GOT3 (cell line): ENCODE measurements around the gene SLC25A53.
"Not testable (repeated sequence)": the region's sequence is repeated elsewhere in the genome, so short reads cannot be mapped to it uniquely, and the experiment has no call there.

Source experiments
- DNase-seq: peaks from one replicate; lab custom pipeline; 2025; ENCODE audit warnings: mixed read lengths; lab: John Stamatoyannopoulos, UW

The SLC25A53 gene

GRCh38 chrX:104134583-104135261, 22.1 kb downstream of the SLC25A53 start:
- no peak for DNase-seq

DNA sequence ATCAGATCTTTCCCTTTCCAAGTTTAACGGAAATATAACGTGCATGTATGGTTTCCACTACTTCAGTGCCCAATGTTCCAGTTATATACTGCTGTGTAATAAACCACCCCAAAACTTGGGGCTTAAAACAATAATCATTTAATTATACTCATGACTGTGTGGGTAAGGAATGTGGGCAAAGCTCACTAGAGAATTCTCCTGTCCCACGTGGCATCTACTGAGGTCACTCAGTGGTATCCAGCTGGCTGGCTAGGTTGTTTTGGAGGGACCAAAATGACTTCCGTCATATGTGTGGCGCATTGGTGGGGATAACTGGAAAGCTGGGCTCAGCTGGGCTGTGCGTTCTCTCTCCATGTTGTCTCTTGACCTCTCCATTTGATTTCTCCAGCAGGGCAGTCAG, 26.0 kb downstream of the SLC25A53 start:
- DNase-seq: no peak

DNA sequence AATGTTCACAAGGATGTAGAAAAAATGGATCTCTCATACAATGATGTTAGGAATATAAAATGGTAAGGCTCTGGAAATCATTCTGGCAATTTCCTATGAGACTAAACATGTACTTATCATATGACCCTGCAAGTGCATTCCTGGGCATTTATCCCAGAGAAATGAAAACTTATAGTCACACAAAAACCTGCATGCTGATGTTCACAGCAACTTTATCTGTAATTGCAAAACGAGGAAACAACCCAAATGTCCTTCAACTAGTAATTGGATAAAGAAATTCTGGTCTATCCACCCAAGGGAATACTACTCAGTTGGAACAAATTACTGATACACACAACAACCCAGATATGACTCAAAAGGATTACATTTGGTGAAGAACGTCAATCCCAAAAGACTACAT, 30.0 kb downstream of the SLC25A53 start:
- no peak for DNase-seq

DNA sequence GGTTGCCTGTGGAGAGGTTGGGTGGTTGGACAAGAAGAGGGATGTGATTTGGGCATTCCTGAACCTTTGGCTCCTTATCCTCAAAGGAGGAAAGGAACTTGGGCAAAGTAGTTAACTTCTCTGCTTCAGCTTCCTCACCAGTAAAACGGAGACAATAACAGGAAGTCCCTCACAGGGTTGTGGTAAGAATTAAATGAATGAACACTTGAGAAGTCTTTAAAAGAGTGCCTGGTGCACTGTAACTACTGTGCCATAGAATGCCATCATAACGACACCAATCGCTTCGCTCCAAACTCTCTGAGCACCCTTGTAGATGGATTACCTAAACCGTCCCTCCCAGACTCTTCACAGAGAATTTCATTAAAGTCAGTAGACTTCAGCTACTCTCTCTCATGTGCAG, 34.0 kb downstream of the SLC25A53 start:
- DNase-seq: no peak

DNA sequence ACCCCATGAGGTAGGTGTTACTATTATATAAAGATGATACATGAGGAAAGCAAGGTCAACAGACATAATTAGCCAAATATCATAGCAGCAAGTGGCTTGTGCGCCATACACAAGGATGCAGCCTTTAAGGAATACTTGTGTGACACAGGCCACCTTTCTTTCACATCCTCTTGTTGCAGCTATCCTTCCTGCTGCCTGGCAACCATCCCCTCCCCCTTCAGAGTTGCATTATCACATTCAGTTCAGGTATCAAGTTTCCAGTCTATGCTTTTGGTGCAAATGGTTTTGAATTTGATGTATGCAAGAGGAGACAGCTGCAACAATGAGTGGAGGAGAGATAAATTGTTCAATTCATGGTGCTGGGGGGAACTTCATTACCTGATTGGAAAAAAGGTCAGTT, 38.0 kb downstream of the SLC25A53 start:
- no peak for DNase-seq

- DNase-seq: no peak
Observed at GRCh38 chrX:104117759-104118158, 39.0 kb downstream of the SLC25A53 start.

DNA sequence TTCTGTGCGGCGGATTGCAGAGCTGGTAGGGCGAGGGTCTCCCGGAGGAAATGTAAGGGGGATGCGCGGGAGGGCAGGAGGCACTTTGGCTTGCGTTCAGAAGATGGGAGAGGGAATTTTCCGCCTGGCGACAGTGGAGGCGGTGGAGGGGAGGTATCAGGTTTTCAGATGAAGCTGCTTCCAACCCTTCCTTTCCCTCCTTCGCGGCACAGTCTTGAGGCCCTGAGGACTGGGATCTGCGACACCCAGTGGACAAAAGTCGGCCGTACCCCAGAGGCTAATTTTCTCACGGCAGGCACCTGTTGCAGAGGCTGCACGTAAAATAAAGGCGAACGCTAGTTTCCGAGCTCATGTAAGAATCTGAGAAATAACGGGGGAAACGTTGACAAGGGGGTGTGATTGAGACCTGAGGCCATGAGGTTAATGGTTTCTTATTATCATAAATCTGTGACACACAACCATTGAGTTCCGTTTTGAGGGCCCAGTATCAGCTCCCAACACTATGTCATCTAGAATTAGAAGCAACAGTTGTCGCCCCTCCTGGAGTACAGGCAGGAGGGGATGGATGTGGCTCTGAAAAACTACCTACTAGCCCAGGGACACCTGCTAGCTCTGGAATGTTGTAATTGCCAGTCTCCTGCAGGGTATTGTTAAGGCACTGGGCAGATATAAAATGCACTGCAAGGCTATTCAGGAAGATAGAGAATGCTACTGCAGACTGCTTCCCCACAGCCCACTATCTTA, 43.4 kb downstream of the SLC25A53 start:
- DNase-seq: no peak

GRCh38 chrX:104112326-104112951, 44.4 kb downstream of the SLC25A53 start, which contains the start of gene ZCCHC18:
ZCCHC18 (plus strand) TSS chrX:104112523; CDS start chrX:104114112, 1,589 bp downstream.
- DNase-seq: no peak

DNA sequence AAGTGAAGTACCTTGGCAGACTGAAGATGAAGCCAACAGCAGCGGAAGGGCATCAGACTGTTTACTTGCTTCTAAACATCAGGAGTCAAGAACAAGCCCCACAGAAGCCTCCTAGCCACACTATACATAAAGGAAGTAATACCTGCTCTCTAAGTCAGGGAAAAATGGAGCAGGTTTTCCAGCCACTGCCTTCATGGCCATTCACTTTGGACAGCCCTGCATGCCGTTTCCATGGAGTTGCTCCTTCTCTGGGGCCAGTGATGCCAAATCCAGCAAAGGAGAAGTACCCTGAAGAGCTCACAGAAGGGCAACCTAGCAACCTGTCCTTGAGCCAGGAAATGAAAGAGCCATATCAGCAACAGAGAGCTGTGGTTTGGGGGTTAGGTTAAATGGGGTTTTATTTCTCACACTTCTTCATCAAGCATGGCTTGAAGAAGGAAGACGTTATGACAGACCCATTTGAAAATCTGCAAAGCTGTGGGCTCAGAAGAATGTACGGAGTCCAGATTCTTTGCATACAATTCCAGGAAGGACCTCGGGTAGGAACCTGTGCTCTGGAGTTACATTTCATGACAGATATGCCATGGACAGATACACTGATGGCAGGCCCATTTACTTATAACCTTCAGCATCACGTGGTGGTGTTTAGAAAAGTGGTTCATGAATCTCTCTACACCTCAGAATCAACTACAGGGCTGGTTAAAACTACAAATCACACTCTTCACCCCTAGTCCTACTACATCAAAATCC, 46.1 kb downstream of the SLC25A53 start:
- not testable (repeated sequence) for DNase-seq

GRCh38 chrX:104108955-104109354, 47.9 kb downstream of the SLC25A53 start:
- no peak for DNase-seq

DNA sequence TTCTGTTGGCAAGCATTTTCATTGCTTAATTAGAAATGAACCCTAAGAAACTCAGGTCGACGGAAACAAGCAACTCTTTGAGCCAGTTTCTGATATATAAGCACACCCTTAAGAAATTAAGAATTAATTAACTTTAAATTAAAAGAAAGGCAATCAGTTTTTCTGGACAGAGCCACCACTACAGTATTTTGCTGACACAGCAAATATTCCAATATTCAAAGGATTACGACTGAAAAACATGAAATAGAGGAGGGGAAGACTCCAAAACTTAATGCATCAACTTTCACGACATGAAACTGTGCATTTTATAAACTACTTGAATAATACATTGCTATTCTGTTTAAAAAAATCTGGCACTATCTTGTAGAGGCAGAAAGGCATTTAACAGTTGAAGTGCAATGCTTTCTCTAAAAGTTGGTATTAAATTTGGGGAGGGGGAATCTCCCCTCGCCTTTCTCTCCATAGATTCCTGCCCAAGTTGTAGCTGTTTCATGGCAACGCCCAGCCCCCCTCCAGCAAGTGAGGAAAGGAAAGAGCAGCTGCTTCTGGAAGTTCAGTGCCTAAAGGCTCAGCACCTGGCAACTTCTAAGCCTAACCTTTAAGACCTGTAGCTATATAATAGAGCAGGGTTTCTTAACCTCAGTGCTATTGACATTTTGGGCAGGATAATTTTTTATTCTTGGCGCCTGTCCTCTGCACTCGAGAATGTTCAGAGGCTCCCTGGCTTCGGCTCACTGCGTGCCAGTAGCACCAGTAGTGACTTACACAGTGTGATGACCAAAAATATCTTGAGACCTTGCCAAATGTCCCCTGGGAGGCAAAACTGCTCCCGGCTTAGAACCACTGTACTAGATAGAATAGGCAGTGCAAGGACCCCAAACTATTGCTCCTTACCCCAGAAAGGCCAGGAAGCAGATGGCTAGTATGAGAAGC, 51.2 kb downstream of the SLC25A53 start:
- DNase-seq: no peak

DNA sequence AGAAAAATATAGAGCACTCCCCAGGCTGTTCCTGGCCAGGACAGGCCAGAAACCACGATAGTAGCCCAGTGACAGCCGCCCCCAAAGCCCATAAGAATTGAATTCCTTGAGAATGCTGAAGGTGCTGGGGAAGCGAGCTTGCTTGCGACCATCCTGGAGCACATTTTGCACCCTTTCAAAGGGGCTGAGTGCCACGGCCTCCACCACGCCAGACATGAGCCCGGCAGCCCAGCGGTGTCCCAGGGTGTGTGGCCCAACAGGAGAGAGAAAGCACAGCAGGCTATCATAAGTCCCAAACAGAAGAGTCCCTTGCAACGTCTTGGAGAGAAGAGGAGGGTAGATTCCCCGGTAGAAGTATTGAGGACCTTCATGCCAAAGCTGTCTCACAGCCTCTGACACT, 52.1 kb downstream of the SLC25A53 start:
- no peak for DNase-seq

DNA sequence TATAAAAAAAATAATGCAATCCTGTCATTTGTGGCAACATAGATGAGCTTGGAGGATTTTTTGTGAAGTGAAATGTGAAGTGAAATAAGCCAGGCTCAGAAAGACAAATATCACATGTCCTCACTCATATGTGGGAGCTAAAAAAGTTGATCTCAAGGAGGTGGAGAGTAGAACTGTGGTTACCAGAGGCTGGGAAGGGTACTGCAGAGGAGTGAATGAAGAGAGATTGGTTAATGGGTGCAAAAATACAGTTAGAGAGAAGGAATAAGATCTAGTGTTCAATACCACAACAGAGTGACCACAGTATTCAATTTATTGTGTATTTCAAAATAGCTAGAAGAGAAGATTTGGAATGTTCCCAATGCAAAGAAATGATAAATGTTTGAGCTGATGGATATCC, 57.9 kb downstream of the SLC25A53 start:
- DNase-seq: no peak

DNA sequence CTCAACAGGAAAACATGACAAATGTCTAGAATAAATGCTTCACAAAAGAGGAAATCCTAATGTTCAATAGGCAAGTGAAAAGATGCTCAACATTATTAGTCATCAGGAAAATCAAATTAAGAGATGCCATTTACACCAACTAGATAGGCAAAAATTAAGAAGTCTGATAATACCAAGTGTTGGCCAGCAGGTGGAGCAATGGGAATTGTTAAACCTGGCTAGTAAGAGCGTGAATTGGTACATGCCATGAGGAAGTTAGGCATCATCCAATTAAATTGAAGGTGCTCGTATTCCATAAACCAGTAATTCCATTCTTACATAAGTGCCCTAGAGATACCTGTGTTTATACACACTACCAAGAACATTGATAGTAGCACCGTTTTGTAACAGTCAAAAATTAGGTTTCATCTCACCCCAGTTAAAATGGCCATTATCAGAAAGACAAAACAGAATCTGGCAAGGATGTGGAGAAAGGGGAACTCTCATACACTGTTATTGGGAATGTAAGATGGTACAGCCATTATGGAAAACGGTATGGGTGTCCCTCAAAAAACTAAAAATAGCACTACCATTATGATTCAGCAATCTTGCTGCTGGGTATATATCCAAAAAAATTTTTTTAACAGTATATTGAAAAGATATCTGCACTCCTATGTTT, 58.5 kb downstream of the SLC25A53 start:
- no peak for DNase-seq

- no peak for DNase-seq
Observed at GRCh38 chrX:104085919-104086318, 70.9 kb downstream of the SLC25A53 start.

DNA sequence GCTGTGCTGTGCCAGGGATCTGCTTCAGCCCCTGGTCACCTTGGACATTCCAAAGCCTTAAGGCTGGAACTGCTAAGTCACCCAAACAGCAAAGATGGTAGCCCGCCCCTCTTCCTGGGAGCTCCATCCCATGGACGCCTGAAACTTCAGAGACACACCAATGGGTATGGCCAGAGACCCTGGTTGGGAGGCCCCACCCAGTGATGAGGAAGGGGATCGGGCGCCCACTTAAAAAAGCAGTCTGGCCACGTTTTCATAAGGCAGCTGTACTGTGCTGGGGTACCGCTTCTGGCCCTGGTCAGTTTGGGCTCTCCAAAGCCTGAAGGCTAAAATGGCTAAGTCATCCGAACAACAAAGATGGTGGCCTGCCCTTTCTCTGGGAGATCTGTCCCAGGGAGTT, 71.3 kb downstream of the SLC25A53 start:
- no peak for DNase-seq

DNA sequence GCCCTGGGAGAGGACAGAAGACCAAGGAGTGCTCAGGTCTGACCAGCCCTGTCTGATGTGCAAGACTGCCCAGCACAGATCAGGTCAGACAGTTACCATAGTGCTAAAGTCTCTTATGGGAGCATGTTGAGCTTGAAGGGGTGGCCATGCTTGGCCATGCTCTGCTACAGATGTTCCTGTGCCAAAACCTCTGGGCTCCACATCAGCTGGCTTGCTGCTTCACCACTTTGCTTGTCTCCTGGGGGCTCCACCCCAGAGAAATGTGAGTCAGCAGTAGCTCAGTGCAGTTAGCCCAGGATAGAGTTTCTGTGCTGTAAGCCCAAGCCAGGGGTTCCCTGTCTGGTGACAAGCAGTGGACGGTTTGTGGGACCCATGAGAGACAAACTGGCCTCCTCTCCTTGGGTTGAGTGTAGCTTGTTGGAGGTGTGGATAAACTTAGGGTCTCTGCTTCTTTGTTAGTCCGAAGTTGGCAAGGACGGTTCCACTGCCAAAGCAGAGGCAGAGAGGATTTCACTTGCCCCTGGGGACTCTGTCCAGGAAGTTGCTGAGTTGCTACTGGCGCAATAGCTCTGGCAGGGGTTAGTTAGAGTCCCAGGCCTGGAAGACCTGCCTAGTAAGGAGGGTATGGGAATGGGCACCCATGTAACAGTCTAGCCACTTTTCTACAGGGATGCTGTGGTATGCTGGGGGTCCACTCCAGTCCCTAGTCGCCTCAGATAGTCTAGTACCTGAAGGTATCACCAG, 72.1 kb downstream of the SLC25A53 start:
- DNase-seq: no peak

GRCh38 chrX:104084063-104084462, 72.7 kb downstream of the SLC25A53 start:
- no peak for DNase-seq

- DNase-seq: not testable (repeated sequence)
Observed at GRCh38 chrX:104077854-104078253, 79.0 kb downstream of the SLC25A53 start.
